Stimulated activated CD4-positive, alpha-beta T cell treated with anti-CD3 and anti-CD28 coated beads, Interleukin-4, amount 100 ng/mL, for 24 hours (primary cell): ENCODE measurements around the gene SLCO3A1.

Experiments used
- DNase-seq: peaks from one replicate; pipeline ENCODE4 v3.0.0-alpha.2; 2020

SLCO3A1 gene

GRCh38 chr15:91862891-91863504 is 9.5 kb downstream of the SLCO3A1 start:
- no peak for DNase-seq

DNA sequence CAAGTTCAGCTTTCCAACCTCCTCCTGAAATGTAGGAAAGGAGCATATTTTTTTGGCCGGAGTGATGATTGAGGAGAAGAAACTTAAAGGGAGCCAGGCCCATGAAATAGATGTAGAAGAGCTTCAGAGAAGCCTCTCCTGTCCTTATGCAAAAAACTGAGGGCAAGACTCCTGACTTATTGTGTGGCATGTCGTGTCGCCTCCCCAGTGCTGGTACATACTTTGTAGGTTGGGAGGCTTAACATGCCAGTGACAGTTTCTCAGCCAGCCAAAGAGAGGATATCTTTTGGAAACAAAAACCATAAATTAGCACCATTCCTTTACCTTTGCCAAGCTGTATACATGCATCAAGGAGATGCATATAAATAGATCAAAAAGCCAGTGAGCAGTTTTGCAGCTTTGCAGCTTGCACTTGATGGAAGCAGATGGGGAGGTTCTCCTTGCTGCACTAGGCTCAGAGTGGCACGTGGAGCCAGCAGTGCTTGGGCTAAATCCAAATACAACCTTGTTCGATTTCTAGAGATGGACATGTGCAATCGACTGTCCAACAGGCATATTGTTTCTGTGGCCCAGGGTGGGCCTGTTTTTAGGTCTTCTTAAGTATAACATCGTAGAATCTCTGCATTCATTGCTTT is 10.2 kb downstream of the SLCO3A1 start:
- no peak for DNase-seq

DNA sequence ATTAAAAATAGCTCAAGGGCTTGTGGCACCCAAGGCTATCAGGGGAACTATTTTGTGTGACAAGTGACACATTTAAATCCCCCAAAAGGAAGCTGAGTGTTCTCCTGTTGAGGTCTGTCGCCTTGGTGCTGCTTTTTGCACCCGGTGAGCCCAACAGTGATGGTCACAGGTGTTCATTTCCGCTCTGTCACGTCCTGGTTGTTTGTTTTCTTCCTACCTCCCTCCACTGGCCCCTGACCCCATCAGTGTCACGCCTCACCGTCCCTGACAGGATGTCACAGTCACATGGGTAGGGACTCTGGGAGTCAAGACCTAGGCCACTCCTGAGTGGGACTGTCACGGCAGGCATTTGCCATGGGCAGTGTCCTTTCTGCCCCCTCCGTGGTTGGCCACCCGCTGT is 11.2 kb downstream of the SLCO3A1 start:
- no peak for DNase-seq

GRCh38 chr15:91865486-91865885 is 12.0 kb downstream of the SLCO3A1 start:
- no peak for DNase-seq

DNA sequence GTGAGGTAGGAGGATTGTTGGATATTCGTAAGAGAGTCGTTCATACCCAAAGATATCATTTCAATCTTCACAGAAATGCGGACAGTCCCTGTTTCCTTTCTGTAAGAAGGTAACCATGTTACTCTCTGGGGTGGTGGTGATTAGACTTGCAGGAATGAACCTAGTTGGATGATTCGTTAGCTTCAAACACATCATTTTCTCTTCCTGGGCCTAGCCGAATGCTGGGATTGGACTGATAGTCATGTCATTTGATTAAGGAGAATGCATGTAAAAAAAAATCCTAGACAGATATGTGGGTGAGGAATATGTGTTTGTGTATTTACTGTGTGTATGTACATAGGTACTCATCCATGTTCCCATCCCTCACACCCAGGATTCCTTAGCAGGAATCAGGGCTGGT is 12.4 kb downstream of the SLCO3A1 start:
- DNase-seq: no peak

- DNase-seq: no peak
Observed at GRCh38 chr15:91866371-91866905, 12.9 kb downstream of the SLCO3A1 start.

DNA sequence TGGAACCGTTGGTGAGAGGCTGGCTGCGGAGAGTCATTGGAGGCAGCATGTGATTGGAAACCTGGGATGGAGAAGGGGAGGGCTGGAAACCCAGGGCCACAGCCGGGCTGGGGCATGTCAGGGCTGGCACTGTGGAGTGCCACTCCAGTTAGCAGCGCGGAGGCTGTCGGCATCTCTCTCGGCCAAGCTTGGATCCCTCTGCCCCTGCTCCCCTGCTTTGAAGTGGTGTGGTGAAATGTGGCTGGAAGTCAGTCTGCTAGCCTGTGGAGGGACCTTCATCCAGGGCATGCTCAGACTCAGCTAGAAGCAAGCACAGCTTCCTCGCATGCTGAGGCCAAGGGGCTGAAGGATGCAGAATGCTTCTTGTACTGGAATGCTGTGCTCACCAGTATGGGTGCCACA is 13.5 kb downstream of the SLCO3A1 start:
- no peak for DNase-seq

DNA sequence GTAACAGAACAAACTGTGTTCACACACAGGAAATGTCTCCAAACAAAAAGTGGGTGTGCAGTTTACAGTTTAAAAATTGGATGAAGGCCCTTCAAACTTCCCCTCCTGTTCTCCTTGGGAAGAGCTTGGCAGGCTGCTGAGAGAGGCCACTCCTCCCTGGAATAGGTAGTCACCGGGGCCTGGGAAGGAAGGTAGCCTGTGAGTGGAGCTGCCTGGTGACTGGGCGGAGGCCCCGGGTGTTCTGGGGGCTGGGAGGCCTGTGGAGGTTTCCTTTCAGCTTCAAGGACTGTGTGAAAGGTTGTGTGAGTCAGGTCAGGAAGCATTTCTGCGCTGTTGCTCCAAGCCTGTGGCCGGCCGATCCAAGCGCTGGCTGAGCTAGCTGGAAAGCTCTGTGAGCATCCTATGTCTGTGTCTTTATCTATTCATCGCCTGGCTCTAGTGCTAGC is 14.1 kb downstream of the SLCO3A1 start:
- no peak for DNase-seq

DNA sequence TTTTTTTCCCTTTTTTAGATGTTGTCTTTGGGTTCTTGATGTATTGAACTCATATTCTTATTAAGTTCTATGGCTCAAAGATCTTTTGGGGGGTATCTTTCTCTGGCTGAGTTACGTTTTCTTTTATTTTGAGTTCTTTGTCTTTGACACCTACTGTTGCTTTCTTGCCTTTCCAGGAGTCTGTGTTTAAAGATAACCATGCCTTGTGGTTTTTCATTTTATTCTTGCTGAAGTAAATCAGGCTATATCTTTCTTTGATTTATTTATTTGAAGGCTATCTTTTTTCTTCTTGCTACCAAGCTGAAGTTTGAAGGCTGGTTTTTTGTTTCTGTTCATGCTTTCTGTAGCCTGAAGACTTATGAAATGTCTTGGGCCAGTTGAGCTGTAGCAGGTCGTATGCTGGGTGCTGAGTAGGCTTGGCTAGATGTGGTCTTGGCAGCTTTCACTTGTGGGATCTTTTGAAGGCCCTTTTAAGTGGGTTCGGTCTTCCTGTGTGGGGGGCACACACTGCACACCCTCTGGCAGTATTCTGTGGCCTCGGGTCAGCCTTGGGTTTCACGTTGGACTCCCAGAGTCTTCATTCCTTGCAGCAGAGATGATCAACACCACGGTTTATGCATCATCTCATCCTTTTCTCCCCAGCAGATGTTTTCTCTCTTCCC is 17.5 kb downstream of the SLCO3A1 start:
- no peak for DNase-seq

DNA sequence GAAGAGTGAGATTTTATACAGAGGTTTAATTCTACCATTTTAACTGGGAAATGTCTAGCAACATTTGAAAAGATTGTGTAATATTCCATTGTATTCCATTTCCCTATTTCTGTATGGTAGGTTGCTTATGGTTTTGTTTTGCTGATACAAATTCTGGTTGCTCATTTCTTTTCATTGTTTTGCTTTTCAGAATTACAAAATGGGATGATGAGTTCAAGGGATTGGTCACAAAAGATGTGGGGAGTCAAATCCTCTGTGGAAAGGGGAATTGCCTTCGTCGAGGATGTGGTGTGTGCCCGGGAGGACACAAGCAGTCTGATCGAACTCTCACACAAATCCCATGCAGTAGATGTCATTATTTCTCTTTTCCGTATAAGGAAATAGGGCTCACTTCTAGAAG is 18.3 kb downstream of the SLCO3A1 start:
- DNase-seq: no peak

DNA sequence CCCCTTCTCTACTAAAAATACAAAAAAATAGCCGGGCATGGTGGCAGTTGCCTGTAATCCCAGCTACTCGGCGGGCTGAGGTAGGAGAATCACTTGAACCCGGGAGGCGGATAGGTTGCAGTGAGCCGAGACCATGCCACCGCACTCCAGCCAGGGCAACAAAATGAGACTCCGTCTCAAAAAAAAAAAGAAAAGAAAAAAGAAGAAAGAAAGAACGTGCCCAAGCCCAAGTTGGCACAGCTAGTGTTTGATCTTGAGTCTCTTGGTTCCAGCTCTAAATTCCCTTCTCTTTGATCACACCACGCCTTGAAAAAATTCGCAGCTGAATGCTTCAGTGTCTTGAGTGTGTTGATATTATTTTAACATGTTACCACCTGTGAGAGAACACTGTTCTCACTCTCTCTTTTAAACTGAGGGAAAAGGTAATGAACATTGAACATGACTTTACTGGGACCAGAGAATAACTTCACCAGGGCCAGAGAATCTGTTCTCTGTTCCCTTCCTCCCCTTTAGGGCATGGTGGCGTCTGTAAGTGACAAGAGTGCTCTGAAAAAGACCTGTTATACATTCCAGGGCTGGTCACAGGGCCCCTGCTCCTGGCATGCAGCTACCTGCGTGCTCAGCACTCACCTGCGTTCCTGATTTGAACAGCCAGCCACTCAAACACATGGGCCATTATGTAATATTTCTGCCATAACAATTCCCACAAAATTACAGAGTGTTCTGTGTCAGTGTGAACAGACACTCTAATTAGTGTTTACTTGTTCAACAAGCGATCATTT is 19.0 kb downstream of the SLCO3A1 start:
- no peak for DNase-seq

- DNase-seq: no peak
Observed at GRCh38 chr15:91873138-91873536, 19.6 kb downstream of the SLCO3A1 start.

GRCh38 chr15:91874171-91874570 is 20.7 kb downstream of the SLCO3A1 start:
- no peak for DNase-seq

DNA sequence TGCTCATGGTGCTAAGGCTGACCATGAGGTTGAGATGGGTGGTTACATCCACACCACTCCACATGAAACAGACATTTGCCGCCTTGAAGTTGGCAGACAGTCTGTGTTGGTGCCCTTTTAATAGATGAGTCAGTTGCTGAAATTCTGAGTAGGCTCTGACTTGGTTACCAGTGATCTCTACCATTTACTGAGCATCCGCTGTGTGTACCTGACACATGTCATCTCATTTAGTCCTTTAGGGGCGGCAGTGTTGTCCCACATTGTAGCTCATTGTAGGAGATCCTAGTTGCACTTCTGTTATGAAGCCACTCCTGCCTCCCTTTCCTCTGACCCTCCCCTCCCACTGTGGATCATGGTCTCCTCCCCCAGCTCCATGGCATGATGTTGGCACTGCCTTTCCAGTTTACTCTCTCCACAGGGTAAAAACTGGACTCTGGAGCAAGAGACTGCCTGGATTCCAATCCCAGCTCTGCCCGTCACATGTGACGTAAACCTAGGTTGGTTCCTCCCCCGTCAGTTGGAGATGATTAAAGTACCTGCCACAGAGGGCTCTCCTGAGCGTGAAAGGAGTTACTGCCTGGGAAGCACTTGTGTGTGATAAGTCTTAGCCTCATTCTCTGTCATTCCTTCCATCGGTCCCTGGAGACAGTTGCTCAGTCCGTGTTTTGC is 21.6 kb downstream of the SLCO3A1 start:
- no peak for DNase-seq

DNA sequence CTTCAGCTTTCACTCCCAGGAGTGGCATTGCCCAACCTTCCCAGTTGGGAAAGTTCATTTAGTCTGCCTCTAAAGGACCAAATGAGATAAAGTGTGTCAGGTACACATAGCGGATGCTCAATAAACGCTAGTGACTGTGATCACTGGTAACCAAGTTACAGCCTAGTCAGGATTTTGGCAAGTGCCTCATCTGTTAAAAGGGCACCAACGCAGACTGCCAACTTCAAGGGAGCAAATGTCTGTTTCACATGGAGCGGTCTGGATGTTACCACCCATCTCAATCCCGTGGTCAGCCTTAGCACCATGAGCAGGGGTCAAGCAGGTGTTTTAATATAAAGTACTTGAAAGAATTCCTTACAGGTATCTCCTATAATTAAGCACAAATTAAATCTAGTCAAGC is 22.7 kb downstream of the SLCO3A1 start:
- no peak for DNase-seq

- no peak for DNase-seq
Observed at GRCh38 chr15:91878319-91878870, 24.9 kb downstream of the SLCO3A1 start.

DNA sequence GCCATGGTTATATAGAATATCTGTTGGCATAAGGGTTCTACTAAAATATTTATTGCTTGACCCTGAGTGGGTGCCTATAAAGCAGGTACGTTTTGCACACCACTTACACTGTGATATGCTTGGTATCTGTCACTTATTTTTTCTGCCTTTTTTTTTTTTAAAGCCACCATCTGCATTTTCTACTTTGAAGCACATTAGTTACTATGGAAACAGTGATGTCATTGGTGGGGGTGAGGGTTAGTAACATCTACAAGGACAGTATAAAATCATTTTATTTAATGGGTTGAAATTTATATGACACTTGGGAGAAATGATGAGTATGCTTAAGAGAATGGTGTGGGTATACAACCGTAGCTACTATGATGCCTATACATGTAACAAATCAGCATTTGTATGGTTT is 25.6 kb downstream of the SLCO3A1 start:
- no peak for DNase-seq

DNA sequence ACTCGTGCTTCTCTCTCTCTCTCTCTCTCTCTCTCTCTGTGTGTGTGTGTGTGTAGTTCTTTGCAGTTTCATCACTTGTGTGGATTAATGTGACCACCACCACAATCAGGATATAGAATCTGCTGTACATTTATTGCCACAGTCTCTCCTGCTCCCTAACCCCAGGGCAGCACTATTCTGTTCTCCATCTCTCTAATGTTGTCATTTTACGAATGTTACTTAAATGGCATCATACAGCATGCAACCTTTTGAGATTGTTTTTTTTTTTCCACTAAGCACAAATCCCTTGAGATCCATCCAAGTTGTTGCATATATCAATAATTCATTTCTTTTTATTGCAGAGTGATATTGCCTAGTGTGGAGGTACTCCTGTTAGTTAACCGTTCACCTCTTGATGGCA is 26.9 kb downstream of the SLCO3A1 start:
- DNase-seq: no peak

- no peak for DNase-seq
Observed at GRCh38 chr15:91881569-91882297, 28.2 kb downstream of the SLCO3A1 start.

GRCh38 chr15:91882858-91883586 is 29.5 kb downstream of the SLCO3A1 start:
- no peak for DNase-seq

DNA sequence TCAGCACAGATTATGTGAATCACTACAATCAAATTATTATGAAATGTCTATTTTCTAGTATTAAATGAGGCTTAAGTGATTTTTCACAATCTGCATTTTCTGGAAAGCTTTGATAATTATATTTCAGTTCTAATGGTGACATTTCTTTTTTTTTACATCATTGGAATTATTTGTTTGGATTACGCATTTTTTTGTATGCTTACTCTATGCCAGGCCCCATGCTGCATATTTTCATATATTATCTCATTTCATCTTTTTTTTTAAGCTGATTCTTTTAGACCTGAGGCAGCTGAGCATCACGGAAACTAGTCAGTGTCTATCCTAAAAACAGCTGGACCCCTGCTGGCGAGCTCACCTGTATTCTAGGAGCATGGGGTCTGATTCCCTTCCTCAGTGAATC is 31.1 kb downstream of the SLCO3A1 start:
- no peak for DNase-seq
